H9 (cell line): Measurements from ENCODE around the gene HTRA3. TPM values are rescaled to one million over a fixed set of nuclear protein-coding genes. Genes with fewer than 3 reads are reported as not detected.

Source experiments
- DNase-seq: peaks from one replicate; pipeline ENCODE4 v3.0.0-alpha.2; 2017
- H2AFZ ChIP-seq: one replicate; pipeline ENCODE4 v1.6.1; 2013; ENCODE audit warnings: mild to moderate bottlenecking, low read length, control low read depth, moderate library complexity
- H2AK5ac ChIP-seq: 2 replicates; pipeline ENCODE4 v1.6.1; 2013; ENCODE audit warnings: low read length, control low read depth, mixed read lengths; ENCODE audit not compliant: insufficient read length
- H2BK120ac ChIP-seq: one replicate; pipeline ENCODE4 v1.6.1; 2013; ENCODE audit warnings: low read depth, mild to moderate bottlenecking, low read length, control low read depth, inconsistent platforms; ENCODE audit not compliant: poor library complexity, severe bottlenecking
- H2BK12ac ChIP-seq: 2 replicates; pipeline ENCODE4 v1.6.1; 2013; ENCODE audit warnings: low read length, control low read depth, mixed read lengths, low read depth; ENCODE audit not compliant: insufficient read length
- H2BK15ac ChIP-seq: 2 replicates; pipeline ENCODE4 v1.6.1; 2013; ENCODE audit warnings: low read depth, low read length, control low read depth
- H2BK20ac ChIP-seq: one replicate; pipeline ENCODE4 v1.6.1; 2013; ENCODE audit warnings: low read depth, mild to moderate bottlenecking, low read length, control low read depth, inconsistent platforms; ENCODE audit not compliant: poor library complexity, severe bottlenecking
- H2BK5ac ChIP-seq: 2 replicates; pipeline ENCODE4 v1.6.1; 2013; ENCODE audit warnings: low read length, control low read depth, mixed read lengths; ENCODE audit not compliant: insufficient read length
- H3K14ac ChIP-seq: 2 replicates; pipeline ENCODE4 v1.6.1; 2013; ENCODE audit warnings: low read length, control low read depth; ENCODE audit not compliant: insufficient read depth
- H3K18ac ChIP-seq: 2 replicates; pipeline ENCODE4 v1.6.1; 2013; ENCODE audit warnings: low read depth, mild to moderate bottlenecking, mixed read lengths, low read length, control low read depth; ENCODE audit not compliant: insufficient read length
- H3K23ac ChIP-seq: 2 replicates; pipeline ENCODE4 v1.6.1; 2013; ENCODE audit warnings: low read length, control low read depth, mixed read lengths, low read depth; ENCODE audit not compliant: insufficient read length
- H3K23me2 ChIP-seq: 2 replicates; pipeline ENCODE4 v1.6.1; 2013; ENCODE audit warnings: low read depth, mild to moderate bottlenecking, mixed read lengths, low read length, control low read depth; ENCODE audit not compliant: insufficient read length, poor library complexity, severe bottlenecking
- H3K27ac ChIP-seq: 2 replicates; pipeline ENCODE4 v1.5.1; 2013; ENCODE audit warnings: low read length, control low read depth, mixed read lengths, low read depth; ENCODE audit not compliant: insufficient read length
- H3K27me3 ChIP-seq: 2 replicates; pipeline ENCODE4 v1.6.1; 2013; ENCODE audit warnings: low read length, control low read depth, inconsistent platforms; ENCODE audit not compliant: insufficient read depth
- H3K4ac ChIP-seq: 2 replicates; pipeline ENCODE4 v1.6.1; 2013; ENCODE audit warnings: low read depth, mild to moderate bottlenecking, control low read depth, inconsistent platforms, low read length, moderate library complexity
- H3K4me1 ChIP-seq: 2 replicates; pipeline ENCODE4 v1.6.1; 2013; ENCODE audit warnings: low read length, control low read depth, inconsistent platforms; ENCODE audit not compliant: insufficient read depth
- H3K4me2 ChIP-seq: 2 replicates; pipeline ENCODE4 v1.6.1; 2013; ENCODE audit warnings: low read length, control low read depth, mixed read lengths; ENCODE audit not compliant: insufficient read length, insufficient read depth
- H3K56ac ChIP-seq: 2 replicates; pipeline ENCODE4 v1.6.1; 2013; ENCODE audit warnings: low read depth, mild to moderate bottlenecking, mixed read lengths, low read length, control low read depth; ENCODE audit not compliant: insufficient read length
- H3K79me1 ChIP-seq: 2 replicates; pipeline ENCODE4 v1.6.1; 2013; ENCODE audit warnings: low read depth, mild to moderate bottlenecking, moderate library complexity, low read length, control low read depth, inconsistent platforms; ENCODE audit not compliant: insufficient read depth, poor library complexity, severe bottlenecking
- H3K79me2 ChIP-seq: 2 replicates; pipeline ENCODE4 v1.6.1; 2013; ENCODE audit warnings: low read length, control low read depth, inconsistent platforms; ENCODE audit not compliant: insufficient read depth
- H3K9ac ChIP-seq: 2 replicates; pipeline ENCODE4 v1.6.1; 2013; ENCODE audit warnings: low read length, control low read depth, mixed read lengths; ENCODE audit not compliant: insufficient read length; ENCODE audit errors: extremely low read depth
- H3K9me3 ChIP-seq: one replicate; pipeline ENCODE4 v1.6.1; 2013; ENCODE audit warnings: low read depth, low read length, inconsistent platforms; ENCODE audit not compliant: control insufficient read depth
- H3T11ph ChIP-seq: one replicate; pipeline ENCODE4 v1.6.1; 2013; ENCODE audit warnings: mild to moderate bottlenecking, low read length, control low read depth, inconsistent platforms
- H4K20me1 ChIP-seq: one replicate; pipeline ENCODE4 v1.6.1; 2013; ENCODE audit not compliant: control insufficient read depth, insufficient read length, insufficient read depth
- H4K5ac ChIP-seq: 2 replicates; pipeline ENCODE4 v1.6.1; 2013; ENCODE audit warnings: low read depth, mild to moderate bottlenecking, mixed read lengths, low read length, control low read depth; ENCODE audit not compliant: insufficient read length
- H4K8ac ChIP-seq: replicated peaks from 2 replicates; pipeline ENCODE4 v1.6.1; 2013; ENCODE audit warnings: low read length, control low read depth, mixed read lengths, low read depth; ENCODE audit not compliant: insufficient read length
- H4K91ac ChIP-seq: 2 replicates; pipeline ENCODE4 v1.6.1; 2013; ENCODE audit warnings: low read depth, mild to moderate bottlenecking, moderate library complexity, mixed read lengths, low read length, control low read depth; ENCODE audit not compliant: insufficient read length
- H3K27ac Mint-ChIP-seq, 3 experiments: 2 replicates in 2 of 3; 3 replicates in 1 of 3; pipeline ENCODE4 v1.8.0; 2020 to 2021; ENCODE audit warnings: mixed read lengths in 3 of 3, mild to moderate bottlenecking in 1 of 3, moderate library complexity in 1 of 3
- H3K27me3 Mint-ChIP-seq: 2 replicates; pipeline ENCODE4 v1.8.0; 2021; ENCODE audit warnings: low read depth, mild to moderate bottlenecking, moderate library complexity, mixed read lengths
- H3K36me3 Mint-ChIP-seq, 3 experiments: 2 replicates in 2 of 3; 3 replicates in 1 of 3; pipeline ENCODE4 v1.8.0; 2020 to 2021; ENCODE audit warnings: low read depth in 3 of 3, mixed read lengths in 3 of 3; ENCODE audit not compliant: insufficient read depth in 1 of 3
- H3K4me1 Mint-ChIP-seq, 2 experiments: 2 replicates each; pipeline ENCODE4 v1.8.0; 2020; ENCODE audit warnings: mixed read lengths in 2 of 2
- H3K4me3 Mint-ChIP-seq, 2 experiments: 2 replicates in 1 of 2; 3 replicates in 1 of 2; pipeline ENCODE4 v1.8.0; 2020 to 2021; ENCODE audit warnings: mild to moderate bottlenecking in 2 of 2, mixed read lengths in 2 of 2, moderate library complexity in 1 of 2
- H3K9me3 Mint-ChIP-seq, 2 experiments: 2 replicates in 1 of 2; 3 replicates in 1 of 2; pipeline ENCODE4 v1.8.0; 2020; ENCODE audit warnings: mild to moderate bottlenecking in 2 of 2, mixed read lengths in 2 of 2, moderate library complexity in 1 of 2
- WGBS: extraction: QIAGEN DNeasy Blood & Tissue Kit; methylation state at CpG from one replicate; pipeline ENCODE4 v1.1.7; 2013; ENCODE audit warnings: missing lambda C conversion rate, low lambda C conversion rate, mixed read lengths; ENCODE audit not compliant: insufficient read length; ENCODE audit errors: extremely low coverage; 5-methylcytosine and 5-hydroxymethylcytosine counted together
- total RNA-seq: library from RNA; stranded (reverse); gene quantifications from 2 replicates; pipeline ENCODE4 v1.2.1, GENCODE V29; 2021
- TF ChIP-seq, protein P1 (sequence below): fragments of 200-600 bp; sonication (generic); conservative IDR thresholded peaks from 3 replicates; pipeline ENCODE4 v1.8.0; 2021; ENCODE audit warnings: antibody characterized with exemption, mild to moderate bottlenecking

The HTRA3 gene
- total RNA-seq, 1 experiment from 2014 or later, result 3.0 TPM

DNA sequence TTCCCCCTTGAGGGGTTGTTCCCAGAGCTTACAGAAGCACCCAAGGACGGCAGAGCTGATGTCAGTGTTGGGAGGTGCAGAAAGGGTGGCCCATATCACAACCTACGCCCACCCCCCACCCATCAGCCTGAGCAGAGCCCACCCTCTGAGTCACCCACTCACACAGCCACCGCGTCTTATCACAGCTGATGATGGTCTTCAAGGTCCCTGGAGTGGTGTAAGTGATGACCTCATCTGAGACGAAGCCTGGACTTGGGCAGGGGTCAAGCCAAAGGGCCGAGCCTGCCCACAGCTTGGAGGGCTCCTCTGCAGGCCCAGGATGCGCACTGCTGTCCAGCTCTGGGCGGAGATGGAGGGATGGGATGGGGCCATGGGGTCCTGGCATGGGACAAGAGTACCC is 3.0 kb upstream of the HTRA3 start:
- no CpG with 5 or more reads among the region's 8 CpGs for WGBS
- no peaks in the 10 kb centered on the region for H3K9me3 ChIP-seq
- no peak overlapping the region for H3K4me2 ChIP-seq
- no peak overlapping the region for H4K8ac ChIP-seq
- no peak overlapping the region for H2BK12ac ChIP-seq
- no peak overlapping the region for H2BK5ac ChIP-seq
- no peak overlapping the region for H3T11ph ChIP-seq
- Mint-ChIP-seq H3K36me3 (no peaks in the 10 kb centered on the region), H3K27me3 (peaks cover 30% of the 10 kb centered on the region), H3K27ac (no peak overlapping the region; a peak in 1 of 7 replicates), H3K4me1 (peaks cover 0 to 15% of the 10 kb centered on the region in 2 experiments; a peak in 2 of 4 replicates), H3K4me3 (no peak overlapping the region), H3K9me3 (no peaks in the 10 kb centered on the region; a peak in 1 of 5 replicates)
- no peaks in the 10 kb centered on the region for H3K79me2 ChIP-seq
- H2AFZ ChIP-seq, result no peak overlapping the region
- no peak overlapping the region for H3K9ac ChIP-seq
- H2AK5ac ChIP-seq, result no peak overlapping the region
- DNase-seq, result no peak
- H3K14ac ChIP-seq, result no peak overlapping the region
- H3K4ac ChIP-seq, result no peak overlapping the region
- no peak overlapping the region for H3K56ac ChIP-seq
- H4K20me1 ChIP-seq, result no peaks in the 10 kb centered on the region
- H3K23me2 ChIP-seq, result peaks cover 4% of the 10 kb centered on the region
- H3K27ac ChIP-seq, result no peak overlapping the region
- no peak overlapping the region for H2BK120ac ChIP-seq
- no peak overlapping the region for H4K91ac ChIP-seq
- no peak overlapping the region for H3K23ac ChIP-seq
- H3K79me1 ChIP-seq, result no peaks in the 10 kb centered on the region
- no peak overlapping the region for H2BK20ac ChIP-seq
- H3K4me1 ChIP-seq, result no peaks in the 10 kb centered on the region
- peaks cover 9% of the 10 kb centered on the region; the same call in 1 of the 2 replicates for H3K27me3 ChIP-seq
- H4K5ac ChIP-seq, result no peak overlapping the region
- no peak overlapping the region for H3K18ac ChIP-seq
- TF ChIP-seq, protein P1, sequence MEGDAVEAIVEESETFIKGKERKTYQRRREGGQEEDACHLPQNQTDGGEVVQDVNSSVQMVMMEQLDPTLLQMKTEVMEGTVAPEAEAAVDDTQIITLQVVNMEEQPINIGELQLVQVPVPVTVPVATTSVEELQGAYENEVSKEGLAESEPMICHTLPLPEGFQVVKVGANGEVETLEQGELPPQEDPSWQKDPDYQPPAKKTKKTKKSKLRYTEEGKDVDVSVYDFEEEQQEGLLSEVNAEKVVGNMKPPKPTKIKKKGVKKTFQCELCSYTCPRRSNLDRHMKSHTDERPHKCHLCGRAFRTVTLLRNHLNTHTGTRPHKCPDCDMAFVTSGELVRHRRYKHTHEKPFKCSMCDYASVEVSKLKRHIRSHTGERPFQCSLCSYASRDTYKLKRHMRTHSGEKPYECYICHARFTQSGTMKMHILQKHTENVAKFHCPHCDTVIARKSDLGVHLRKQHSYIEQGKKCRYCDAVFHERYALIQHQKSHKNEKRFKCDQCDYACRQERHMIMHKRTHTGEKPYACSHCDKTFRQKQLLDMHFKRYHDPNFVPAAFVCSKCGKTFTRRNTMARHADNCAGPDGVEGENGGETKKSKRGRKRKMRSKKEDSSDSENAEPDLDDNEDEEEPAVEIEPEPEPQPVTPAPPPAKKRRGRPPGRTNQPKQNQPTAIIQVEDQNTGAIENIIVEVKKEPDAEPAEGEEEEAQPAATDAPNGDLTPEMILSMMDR, result no peak
- H2BK15ac ChIP-seq, result no peak overlapping the region
